Raji (cell line): Measurements from ENCODE around the gene MYO5B.

Source experiments
- POLR2A ChIP-seq: IDR thresholded peaks from 2 replicates; pipeline ENCODE4 v1.6.1; 2011; ENCODE audit warnings: low read depth, low read length, control low read depth; ENCODE audit not compliant: insufficient read depth

The MYO5B gene

GRCh38 chr18:49812286-49813068 lies 382.5 kb downstream of the MYO5B start:
- no peak for TF ChIP-seq POLR2A

GRCh38 chr18:49811151-49811938 lies 383.6 kb downstream of the MYO5B start:
- TF ChIP-seq POLR2A, result no peak

DNA sequence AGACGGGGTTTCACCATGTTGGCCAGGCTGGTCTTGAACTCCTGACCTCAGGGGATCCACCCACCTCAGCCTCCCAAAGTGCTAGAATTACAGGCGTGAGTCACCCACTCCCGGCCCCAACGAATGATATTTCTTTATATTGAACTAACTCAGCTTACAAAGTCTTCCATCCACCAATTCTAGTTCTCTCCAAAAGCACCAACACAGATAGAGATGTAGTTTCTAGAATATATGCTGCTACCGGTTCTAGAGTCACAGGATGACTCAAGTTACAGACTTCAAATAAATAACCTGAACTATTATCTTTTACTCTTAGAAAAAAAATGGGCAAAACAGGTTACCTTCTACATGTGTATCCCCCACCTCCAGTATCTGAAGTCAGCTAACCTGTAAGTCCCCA lies 390.9 kb downstream of the MYO5B start:
- no peak for TF ChIP-seq POLR2A

DNA sequence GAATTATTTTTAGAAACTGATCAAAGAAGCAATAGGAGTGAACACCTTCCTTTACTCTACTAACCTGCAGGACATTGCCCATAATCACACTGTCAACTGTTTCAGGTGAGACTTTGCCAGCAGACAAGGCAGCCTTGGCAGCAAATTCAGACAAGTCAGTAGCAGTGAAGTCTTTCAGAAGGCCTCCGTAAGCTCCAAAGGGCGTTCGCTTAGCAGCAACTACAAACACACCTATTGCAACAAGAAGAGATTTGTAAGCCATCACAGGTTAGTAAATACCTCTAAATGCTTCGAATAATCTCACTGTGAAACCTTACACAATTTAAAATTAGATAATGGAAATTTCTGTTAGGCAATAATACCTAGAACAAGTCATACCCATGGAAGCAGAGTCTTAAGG lies 392.3 kb downstream of the MYO5B start:
- TF ChIP-seq POLR2A, result no peak

DNA sequence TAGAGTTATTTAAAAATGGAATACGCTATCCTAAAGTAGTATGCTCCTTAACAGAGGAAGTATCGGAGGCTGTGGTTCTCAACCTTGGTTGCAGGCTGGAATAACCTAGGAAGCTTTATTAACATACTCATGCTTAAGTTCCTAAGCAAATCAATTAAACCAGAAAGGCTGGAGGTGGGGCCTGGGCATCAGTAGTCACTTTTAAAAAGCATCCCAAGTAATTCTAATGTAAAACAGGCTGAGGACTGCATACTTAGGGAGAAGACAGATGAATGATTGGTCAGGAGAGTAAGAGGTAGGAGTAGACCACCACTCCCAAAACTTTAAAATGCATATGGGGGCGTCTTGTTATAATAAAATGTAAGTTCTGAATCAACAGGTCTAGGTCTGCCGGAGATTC lies 396.9 kb downstream of the MYO5B start:
- TF ChIP-seq POLR2A, result no peak

GRCh38 chr18:49795612-49796552 lies 399.1 kb downstream of the MYO5B start:
- TF ChIP-seq POLR2A, result no peak

GRCh38 chr18:49794743-49795142 lies 400.2 kb downstream of the MYO5B start:
- no peak for TF ChIP-seq POLR2A

DNA sequence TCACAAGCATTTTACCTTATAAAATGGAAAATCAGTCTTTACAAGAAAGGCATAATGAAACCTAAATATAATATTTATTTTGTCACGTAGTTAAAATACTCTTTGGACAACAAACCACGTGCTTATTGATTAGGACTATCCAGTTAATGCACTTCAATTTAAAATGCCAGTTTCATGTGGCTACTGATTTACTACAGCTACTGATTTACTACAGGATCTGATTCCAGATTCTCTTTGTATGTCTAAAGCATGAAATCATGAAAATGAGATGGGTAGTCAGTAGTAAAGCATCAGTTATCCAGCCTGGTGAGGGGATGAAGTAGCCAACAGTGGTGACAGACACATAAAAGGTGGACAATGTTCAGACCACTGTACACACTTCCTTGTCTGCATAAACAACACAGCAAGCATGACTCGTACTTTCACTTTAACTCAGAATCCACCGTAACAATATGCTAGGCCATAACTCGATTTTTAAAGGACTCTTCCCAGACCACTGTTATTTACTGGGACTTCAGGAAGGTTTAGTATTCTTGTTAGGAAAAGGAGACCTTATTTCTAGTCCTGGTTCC lies 406.5 kb downstream of the MYO5B start:
- no peak for TF ChIP-seq POLR2A

DNA sequence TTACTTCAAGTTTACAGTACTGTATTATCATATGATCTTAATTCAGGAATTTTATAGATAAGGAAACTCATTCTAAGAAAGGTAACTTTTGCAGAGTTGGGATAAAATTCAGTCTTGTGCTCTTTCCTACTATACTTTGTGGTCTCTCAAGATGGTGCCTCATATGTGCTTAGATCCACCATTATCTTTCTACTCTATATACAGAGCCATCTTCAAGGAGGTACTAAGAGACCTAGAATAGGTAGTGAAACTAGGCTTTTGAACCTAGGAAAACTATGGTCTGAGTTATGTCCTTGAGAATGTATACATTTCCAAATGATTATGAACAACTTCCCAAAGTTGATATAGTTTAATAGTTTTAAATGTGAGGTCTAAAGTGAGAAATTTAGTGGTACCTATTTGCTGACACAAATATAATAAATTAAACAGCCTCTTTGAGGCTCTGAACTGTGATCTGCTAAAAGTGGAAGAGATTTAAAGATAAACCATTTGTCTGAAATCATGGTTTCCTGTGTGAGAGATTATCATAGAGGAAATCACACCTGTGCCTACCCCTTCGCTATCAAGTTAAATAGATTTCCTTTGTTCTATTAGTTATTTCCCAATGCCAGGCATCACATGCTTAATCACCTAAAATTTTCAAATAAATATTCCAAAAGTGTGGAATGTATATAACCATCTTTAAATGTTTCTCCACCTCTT lies 408.8 kb downstream of the MYO5B start:
- TF ChIP-seq POLR2A, result no peak

DNA sequence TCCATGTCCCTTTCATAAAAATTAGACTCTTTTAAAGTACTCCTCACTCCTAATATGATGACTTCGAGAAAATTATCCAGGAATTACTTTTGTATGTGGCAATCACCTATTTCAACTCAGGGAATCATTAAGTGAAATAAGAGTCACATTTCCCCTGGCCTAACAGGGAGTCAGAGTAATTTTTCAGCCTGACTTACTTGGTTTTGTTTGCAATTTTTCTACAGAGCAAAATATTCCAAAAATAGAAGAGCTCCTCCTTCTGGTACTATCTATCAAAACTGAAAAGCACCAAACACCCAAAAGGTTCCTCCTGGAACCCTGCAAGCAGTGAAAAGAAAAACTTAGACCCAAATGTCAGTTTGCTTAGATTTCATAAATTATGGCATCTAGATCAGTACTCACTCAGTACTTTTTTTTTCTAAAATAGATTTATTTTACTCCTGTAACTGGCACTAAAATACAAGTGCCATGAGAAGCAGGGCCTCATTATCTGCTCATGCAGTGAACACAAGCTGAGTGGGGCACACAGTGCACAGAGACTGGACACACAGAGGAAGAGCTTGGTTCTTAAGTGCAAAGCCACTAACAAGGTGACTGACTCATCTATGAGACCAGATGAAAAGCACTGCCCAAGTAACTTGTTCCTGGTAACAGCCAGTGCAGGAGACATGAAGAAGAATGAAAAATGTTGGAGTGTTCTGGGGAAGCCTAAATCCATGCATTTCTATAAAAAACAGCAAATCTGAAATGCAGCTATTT lies 410.3 kb downstream of the MYO5B start:
- no peak for TF ChIP-seq POLR2A

DNA sequence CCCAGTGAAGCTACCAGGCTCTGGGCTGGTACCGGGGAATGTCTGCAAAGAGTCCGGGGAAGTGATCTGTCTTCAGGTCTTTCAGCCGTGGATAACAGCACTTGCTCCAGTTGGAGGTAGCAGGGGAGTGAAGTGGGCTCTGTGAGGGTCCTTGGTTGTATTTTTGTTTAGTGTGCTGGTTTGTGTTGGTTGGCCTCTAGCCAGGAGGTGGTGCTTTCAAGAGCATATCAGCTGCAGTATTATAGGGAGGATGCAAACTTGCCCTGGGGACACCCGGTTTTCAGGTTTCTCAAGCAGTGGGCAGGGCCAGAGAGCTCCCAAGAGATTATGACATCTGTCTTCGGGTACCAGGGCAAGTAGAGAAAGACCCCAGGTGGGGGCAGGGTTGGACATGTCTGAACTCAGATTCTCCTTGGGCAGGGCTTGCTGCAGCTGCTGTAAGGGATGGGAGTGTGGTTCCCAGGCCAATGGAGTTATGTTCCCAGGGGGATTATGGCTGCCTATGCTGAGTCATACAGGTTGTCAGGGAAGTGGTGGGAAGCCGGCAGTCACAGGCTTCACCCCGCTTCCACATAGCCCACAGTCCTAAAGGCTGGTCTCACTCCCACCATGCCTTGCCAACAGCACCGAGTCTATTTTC lies 416.0 kb downstream of the MYO5B start:
- TF ChIP-seq POLR2A, result no peak
